Parathyroid adenoma (tissue), 2 donors: ENCODE measurements around the gene DNAJC6.
"Not testable (repeated sequence)": the region's sequence is repeated elsewhere in the genome, so short reads cannot be mapped to it uniquely, and the experiment has no call there.

Experiments used
- H2AFZ ChIP-seq: fragments of 300-600 bp; sonication (generic); one replicate; pipeline ENCODE4 v1.7.0; 2017; ENCODE audit warnings: antibody characterized with exemption, mild to moderate bottlenecking
- H3K27ac ChIP-seq: fragments of 300-600 bp; sonication (generic); one replicate; pipeline ENCODE4 v1.7.0; 2017
- H3K27me3 ChIP-seq: fragments of 300-600 bp; sonication (generic); one replicate; pipeline ENCODE4 v1.7.0; 2017; ENCODE audit warnings: low read length; ENCODE audit not compliant: control insufficient read depth, insufficient read depth
- H3K36me3 ChIP-seq: fragments of 300-600 bp; sonication (generic); one replicate; pipeline ENCODE4 v1.7.0; 2017; ENCODE audit warnings: low read length; ENCODE audit not compliant: control insufficient read depth, insufficient read depth
- H3K4me1 ChIP-seq: fragments of 300-600 bp; sonication (generic); one replicate; pipeline ENCODE4 v1.7.0; 2017; ENCODE audit warnings: control low read depth
- H3K4me2 ChIP-seq: fragments of 300-600 bp; sonication (generic); one replicate; pipeline ENCODE4 v1.7.0; 2017; ENCODE audit warnings: low read length
- H3K4me3 ChIP-seq: fragments of 300-600 bp; sonication (generic); one replicate; pipeline ENCODE4 v1.7.0; 2017; ENCODE audit warnings: low read depth, low read length
- H3K79me2 ChIP-seq: fragments of 300-600 bp; sonication (generic); one replicate; pipeline ENCODE4 v1.7.0; 2017; ENCODE audit warnings: control low read depth
- H3K9ac ChIP-seq: fragments of 300-600 bp; sonication (generic); one replicate; pipeline ENCODE4 v1.7.0; 2017; ENCODE audit warnings: mild to moderate bottlenecking
- H3K9me3 ChIP-seq: fragments of 300-600 bp; sonication (generic); one replicate; pipeline ENCODE4 v1.7.0; 2017; ENCODE audit warnings: low read length; ENCODE audit not compliant: control insufficient read depth
- CTCF ChIP-seq: fragments of 300-600 bp; sonication (generic); IDR thresholded peaks from one replicate; pipeline ENCODE4 v1.7.0; 2017; ENCODE audit warnings: antibody characterized with exemption, mild to moderate bottlenecking
- donor health status: primary hyperparathyroidism.

The DNAJC6 gene

GRCh38 chr1:65443647-65444046 lies 134.3 kb downstream of the DNAJC6 start:
- H3K4me1 ChIP-seq, result no peaks in the 10 kb centered on the region
- H3K9ac ChIP-seq, result no peak overlapping the region
- no peaks in the 10 kb centered on the region for H3K36me3 ChIP-seq
- no peak overlapping the region for H3K4me2 ChIP-seq
- H2AFZ ChIP-seq, result no peak overlapping the region
- no peaks in the 10 kb centered on the region for H3K27me3 ChIP-seq
- TF ChIP-seq CTCF, result no peak
- no peak overlapping the region for H3K4me3 ChIP-seq
- no peak overlapping the region for H3K27ac ChIP-seq
- H3K79me2 ChIP-seq, result no peaks in the 10 kb centered on the region
- H3K9me3 ChIP-seq, result no peaks in the 10 kb centered on the region

- no peak overlapping the region for H3K4me2 ChIP-seq
- no peak overlapping the region for H2AFZ ChIP-seq
- no peaks in the 10 kb centered on the region for H3K36me3 ChIP-seq
- H3K79me2 ChIP-seq, result no peaks in the 10 kb centered on the region
- H3K27me3 ChIP-seq, result no peaks in the 10 kb centered on the region
- H3K27ac ChIP-seq, result no peak overlapping the region
- TF ChIP-seq CTCF, result no peak
- no peak overlapping the region for H3K4me3 ChIP-seq
- no peak overlapping the region for H3K9ac ChIP-seq
- no peaks in the 10 kb centered on the region for H3K9me3 ChIP-seq
- H3K4me1 ChIP-seq, result no peaks in the 10 kb centered on the region
Measured at GRCh38 chr1:65444128-65444640, 134.8 kb downstream of the DNAJC6 start.

- TF ChIP-seq CTCF, result no peak
Measured at GRCh38 chr1:65445837-65446236, 136.5 kb downstream of the DNAJC6 start.

GRCh38 chr1:65449214-65449823 lies 140.0 kb downstream of the DNAJC6 start:
- Histone ChIP-seq H3K4me1 (no peaks in the 10 kb centered on the region), H3K9me3 (no peaks in the 10 kb centered on the region), H3K4me2 (no peak overlapping the region), H3K27me3 (no peaks in the 10 kb centered on the region), H2AFZ (no peak overlapping the region), H3K79me2 (no peaks in the 10 kb centered on the region), H3K36me3 (no peaks in the 10 kb centered on the region), H3K4me3 (no peak overlapping the region), H3K9ac (no peak overlapping the region), H3K27ac (no peak overlapping the region)
- no peak for TF ChIP-seq CTCF

More at GRCh38 chr1:65445837-65446236, 136.5 kb downstream of the DNAJC6 start:
- no peaks in the 10 kb centered on the region for H3K79me2 ChIP-seq
- no peaks in the 10 kb centered on the region for H3K4me1 ChIP-seq
- no peak overlapping the region for H3K27ac ChIP-seq
- no peaks in the 10 kb centered on the region for H3K36me3 ChIP-seq
- H3K27me3 ChIP-seq, result no peaks in the 10 kb centered on the region
- H2AFZ ChIP-seq, result no peak overlapping the region
- no peaks in the 10 kb centered on the region for H3K9me3 ChIP-seq
- no peak overlapping the region for H3K9ac ChIP-seq
- no peak overlapping the region for H3K4me3 ChIP-seq
- H3K4me2 ChIP-seq, result no peak overlapping the region

GRCh38 chr1:65455678-65456077 lies 146.3 kb downstream of the DNAJC6 start:
- not testable (repeated sequence) for H3K27ac ChIP-seq, H3K9ac ChIP-seq, H3K36me3 ChIP-seq, H2AFZ ChIP-seq, H3K4me3 ChIP-seq, H3K27me3 ChIP-seq, H3K4me2 ChIP-seq, H3K79me2 ChIP-seq, H3K9me3 ChIP-seq, H3K4me1 ChIP-seq
